Neural cell (in vitro differentiated cells): ENCODE data around the gene HMCN2.

Experiments used
- EP300 ChIP-seq: fragments of 450-650 bp; conservative IDR thresholded peaks from 2 replicates; pipeline ENCODE4 v1.6.1; 2014; ENCODE audit warnings: antibody characterized with exemption, mild to moderate bottlenecking, moderate library complexity; ENCODE audit not compliant: poor library complexity, severe bottlenecking
- EZH2 ChIP-seq: fragments of 200-600, 300-800 bp; shearing (Covaris generic), sonication (generic); IDR thresholded peaks from 2 replicates; pipeline ENCODE4 v1.6.1; 2014; ENCODE audit warnings: antibody characterized with exemption, low read length, borderline replicate concordance, mild to moderate bottlenecking; ENCODE audit not compliant: insufficient read depth, poor library complexity, severe bottlenecking
- POLR2AphosphoS5 ChIP-seq: IDR thresholded peaks from 2 replicates; pipeline ENCODE4 v1.6.1; 2012
- RAD21 ChIP-seq: fragments of 450-650 bp; conservative IDR thresholded peaks from 2 replicates; pipeline ENCODE4 v1.6.1; 2014; ENCODE audit warnings: antibody characterized with exemption, mild to moderate bottlenecking, moderate library complexity
- REST ChIP-seq: IDR thresholded peaks from 2 replicates; pipeline ENCODE4 v1.6.1; 2012; ENCODE audit warnings: borderline replicate concordance
- SMC3 ChIP-seq: fragments of 450-650 bp; conservative IDR thresholded peaks from 2 replicates; pipeline ENCODE4 v1.6.1; 2014; ENCODE audit warnings: antibody characterized with exemption, mild to moderate bottlenecking, moderate library complexity; ENCODE audit not compliant: poor library complexity
- TAF1 ChIP-seq: IDR thresholded peaks from 2 replicates; pipeline ENCODE4 v1.6.1; 2012; ENCODE audit warnings: low read depth
- TF ChIP-seq, protein P1 (sequence below): fragments of 450-650 bp; IDR thresholded peaks from 2 replicates; pipeline ENCODE4 v1.5.1; 2014; ENCODE audit warnings: antibody characterized with exemption, mild to moderate bottlenecking, moderate library complexity; ENCODE audit not compliant: poor library complexity, severe bottlenecking

DNA sequence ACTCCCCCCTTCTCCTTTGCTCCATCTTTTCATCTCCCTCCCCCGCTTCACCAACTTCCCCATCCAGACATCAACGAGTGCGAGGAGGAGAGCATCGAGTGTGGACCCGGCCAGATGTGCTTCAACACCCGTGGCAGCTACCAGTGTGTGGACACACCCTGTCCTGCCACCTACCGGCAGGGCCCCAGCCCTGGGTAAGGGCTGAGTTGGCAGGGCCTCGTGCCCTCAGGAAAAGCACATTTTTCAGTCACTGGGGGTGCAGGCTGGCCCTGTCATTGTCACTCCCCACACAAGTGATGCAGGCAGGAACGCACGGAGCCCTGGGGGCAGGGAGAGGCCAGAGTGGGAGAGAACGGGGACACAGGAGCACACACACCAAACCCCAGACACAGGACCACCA lies 166.8 kb downstream of the HMCN2 start:
- TF ChIP-seq, protein P1, sequence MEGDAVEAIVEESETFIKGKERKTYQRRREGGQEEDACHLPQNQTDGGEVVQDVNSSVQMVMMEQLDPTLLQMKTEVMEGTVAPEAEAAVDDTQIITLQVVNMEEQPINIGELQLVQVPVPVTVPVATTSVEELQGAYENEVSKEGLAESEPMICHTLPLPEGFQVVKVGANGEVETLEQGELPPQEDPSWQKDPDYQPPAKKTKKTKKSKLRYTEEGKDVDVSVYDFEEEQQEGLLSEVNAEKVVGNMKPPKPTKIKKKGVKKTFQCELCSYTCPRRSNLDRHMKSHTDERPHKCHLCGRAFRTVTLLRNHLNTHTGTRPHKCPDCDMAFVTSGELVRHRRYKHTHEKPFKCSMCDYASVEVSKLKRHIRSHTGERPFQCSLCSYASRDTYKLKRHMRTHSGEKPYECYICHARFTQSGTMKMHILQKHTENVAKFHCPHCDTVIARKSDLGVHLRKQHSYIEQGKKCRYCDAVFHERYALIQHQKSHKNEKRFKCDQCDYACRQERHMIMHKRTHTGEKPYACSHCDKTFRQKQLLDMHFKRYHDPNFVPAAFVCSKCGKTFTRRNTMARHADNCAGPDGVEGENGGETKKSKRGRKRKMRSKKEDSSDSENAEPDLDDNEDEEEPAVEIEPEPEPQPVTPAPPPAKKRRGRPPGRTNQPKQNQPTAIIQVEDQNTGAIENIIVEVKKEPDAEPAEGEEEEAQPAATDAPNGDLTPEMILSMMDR = no peak
- no peak for TF ChIP-seq POLR2AphosphoS5
- no peak for TF ChIP-seq EP300
- TF ChIP-seq TAF1 = no peak
- no peak for TF ChIP-seq EZH2
- no peak for TF ChIP-seq RAD21
- TF ChIP-seq SMC3 = no peak
- no peak for TF ChIP-seq REST
